Memory B cell (primary cell): ENCODE data around the gene GNG12.

Source experiments
- ATAC-seq: fragments of 150-1000 bp; cut with Tn5 transposase; 2 replicates; pipeline ENCODE4 v1.10.0; 2021; ENCODE audit warnings: low read depth, mild to moderate bottlenecking, moderate library complexity
- DNase-seq, 2 donors: peaks; one replicate each; pipeline ENCODE4 v3.0.0; 2022; ENCODE audit warnings: low spot score in 2 of 2
- H3K27ac Mint-ChIP-seq: one replicate; pipeline ENCODE4 v1.8.0; 2022; ENCODE audit warnings: mild to moderate bottlenecking, moderate library complexity, mixed read lengths
- H3K27me3 Mint-ChIP-seq: one replicate; pipeline ENCODE4 v1.8.0; 2022; ENCODE audit warnings: mixed read lengths
- H3K36me3 Mint-ChIP-seq: one replicate; pipeline ENCODE4 v1.8.0; 2022; ENCODE audit warnings: mild to moderate bottlenecking, mixed read lengths
- H3K4me1 Mint-ChIP-seq: one replicate; pipeline ENCODE4 v1.8.0; 2022; ENCODE audit warnings: mixed read lengths
- H3K4me3 Mint-ChIP-seq: one replicate; pipeline ENCODE4 v1.8.0; 2022; ENCODE audit warnings: mild to moderate bottlenecking, moderate library complexity, mixed read lengths
- H3K9me3 Mint-ChIP-seq: one replicate; pipeline ENCODE4 v1.8.0; 2022; ENCODE audit warnings: mixed read lengths

Gene GNG12

DNA sequence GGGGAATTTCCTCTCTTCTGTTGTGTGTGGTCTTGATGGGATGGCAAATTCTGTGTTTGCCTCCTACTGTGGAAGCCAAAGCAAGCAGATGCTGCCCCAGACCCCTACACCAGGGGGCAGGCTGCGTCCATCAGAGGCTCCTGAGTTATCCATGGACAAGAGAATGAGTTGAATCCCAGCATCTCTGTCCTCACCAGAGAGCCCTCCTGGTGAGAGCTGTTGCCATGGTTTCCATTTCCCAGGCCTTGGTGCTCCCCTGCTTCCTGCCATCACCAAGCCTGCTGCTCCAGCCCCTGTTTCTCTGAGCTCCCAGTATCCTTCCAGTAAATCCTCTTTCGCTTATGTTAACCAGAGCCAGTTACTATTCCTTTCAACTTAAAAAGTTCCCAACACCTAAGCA, 20.4 kb upstream of the GNG12 start:
- Mint-ChIP-seq H3K9me3 (no peaks in the 10 kb centered on the region), H3K4me3 (no peak overlapping the region), H3K27ac (no peak overlapping the region), H3K4me1 (no peaks in the 10 kb centered on the region), H3K36me3 (no peaks in the 10 kb centered on the region), H3K27me3 (peaks cover 12% of the 10 kb centered on the region)
- no peak for DNase-seq
- ATAC-seq: no peak

DNA sequence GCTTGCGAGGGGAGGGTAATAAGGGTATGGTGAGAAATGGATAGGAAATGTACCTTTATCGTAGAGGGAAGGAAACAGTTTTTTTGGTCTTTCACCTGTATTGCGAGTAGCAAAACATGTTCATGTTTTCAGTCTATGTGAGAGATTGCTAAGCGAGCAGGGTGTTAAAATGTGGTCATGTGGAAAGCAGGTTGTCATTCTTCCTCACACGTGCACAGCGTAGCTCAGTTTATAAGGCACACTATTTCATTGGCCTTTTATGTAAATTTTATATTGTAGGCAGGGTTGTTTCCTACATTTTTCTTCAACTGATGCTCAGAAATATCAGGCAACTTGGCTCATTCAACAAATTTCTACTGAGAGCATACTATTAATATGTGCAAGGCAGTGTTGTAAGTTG, 18.5 kb upstream of the GNG12 start:
- Mint-ChIP-seq H3K27me3 (peaks cover 11% of the 10 kb centered on the region), H3K27ac (no peak overlapping the region), H3K36me3 (no peaks in the 10 kb centered on the region), H3K9me3 (no peaks in the 10 kb centered on the region), H3K4me3 (no peak overlapping the region), H3K4me1 (no peaks in the 10 kb centered on the region)
- ATAC-seq: no peak
- DNase-seq: no peak

DNA sequence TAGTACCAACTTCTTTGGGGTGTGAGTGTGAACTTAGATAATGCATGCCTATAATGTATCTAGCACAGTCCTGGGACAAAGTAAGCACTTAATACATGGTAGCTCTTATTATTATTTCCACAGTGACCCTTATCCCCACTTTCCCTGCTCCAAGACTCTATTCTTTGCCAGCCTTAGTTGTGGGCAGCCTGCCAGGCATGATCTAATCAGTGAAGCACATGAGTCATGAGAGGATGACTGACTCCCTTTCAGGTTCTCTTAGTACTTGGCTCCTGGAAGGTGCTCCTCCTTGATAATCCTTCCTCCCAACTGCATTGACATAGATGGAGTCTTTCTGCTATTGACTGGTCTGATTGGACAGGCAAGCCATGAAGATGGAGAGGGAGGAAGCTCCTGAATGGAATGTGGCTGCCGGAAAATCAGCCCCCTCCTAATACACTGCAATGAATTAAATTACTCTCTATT, 17.4 kb upstream of the GNG12 start:
- Mint-ChIP-seq H3K4me3 (no peak overlapping the region), H3K36me3 (no peaks in the 10 kb centered on the region), H3K27me3 (peaks cover 11% of the 10 kb centered on the region), H3K9me3 (no peaks in the 10 kb centered on the region), H3K27ac (no peak overlapping the region), H3K4me1 (no peaks in the 10 kb centered on the region)
- ATAC-seq (no peak), DNase-seq (no peak)

DNA sequence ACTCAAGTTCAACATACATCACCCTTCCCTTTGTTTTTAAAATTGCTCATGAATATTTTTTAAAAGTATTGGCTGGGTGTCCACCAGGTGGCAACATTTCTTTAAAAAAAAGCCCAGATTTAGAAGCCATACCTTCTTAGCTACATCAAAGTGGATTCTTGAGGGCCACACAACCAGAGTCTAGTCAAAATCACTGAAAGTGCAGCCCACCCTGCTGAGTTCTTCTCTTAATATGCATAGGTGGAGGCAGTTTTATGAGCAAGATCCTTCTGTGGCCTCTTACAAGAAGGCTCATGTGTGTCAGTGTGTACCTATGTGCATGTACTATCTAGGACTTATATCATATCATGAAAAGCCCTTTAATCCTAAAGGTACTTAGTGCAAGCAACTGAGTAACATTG, 16.9 kb upstream of the GNG12 start:
- peaks cover 8% of the 10 kb centered on the region for H3K27me3 Mint-ChIP-seq
- ATAC-seq (no peak), DNase-seq (no peak)
- no peaks in the 10 kb centered on the region for H3K4me1 Mint-ChIP-seq
- H3K9me3 Mint-ChIP-seq: no peaks in the 10 kb centered on the region
- H3K36me3 Mint-ChIP-seq: no peaks in the 10 kb centered on the region
- H3K27ac Mint-ChIP-seq: no peak overlapping the region
- no peak overlapping the region for H3K4me3 Mint-ChIP-seq

DNA sequence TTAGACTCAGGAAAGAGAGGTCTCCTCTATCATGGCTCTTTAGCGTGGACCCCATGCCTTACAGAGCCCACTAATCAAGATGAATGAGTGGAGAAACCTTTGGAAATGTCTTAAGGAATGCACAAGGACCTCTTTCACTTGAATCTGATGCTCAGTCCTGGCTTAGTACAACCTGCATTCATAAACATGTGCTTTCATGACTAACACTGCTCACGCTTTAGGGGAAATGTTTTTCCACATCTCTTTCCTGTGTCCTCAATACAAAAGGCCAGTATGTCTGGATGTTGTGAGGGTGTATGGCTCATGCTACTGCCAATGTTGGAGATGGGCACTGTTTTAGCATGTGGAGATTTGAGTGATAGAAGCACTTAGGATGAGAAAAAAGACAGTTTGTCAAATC, 14.2 kb upstream of the GNG12 start:
- DNase-seq (no peak), ATAC-seq (no peak)
- Mint-ChIP-seq H3K4me3 (no peak overlapping the region), H3K27ac (no peak overlapping the region), H3K4me1 (no peaks in the 10 kb centered on the region), H3K27me3 (peaks cover 8% of the 10 kb centered on the region), H3K36me3 (no peaks in the 10 kb centered on the region), H3K9me3 (no peaks in the 10 kb centered on the region)

DNA sequence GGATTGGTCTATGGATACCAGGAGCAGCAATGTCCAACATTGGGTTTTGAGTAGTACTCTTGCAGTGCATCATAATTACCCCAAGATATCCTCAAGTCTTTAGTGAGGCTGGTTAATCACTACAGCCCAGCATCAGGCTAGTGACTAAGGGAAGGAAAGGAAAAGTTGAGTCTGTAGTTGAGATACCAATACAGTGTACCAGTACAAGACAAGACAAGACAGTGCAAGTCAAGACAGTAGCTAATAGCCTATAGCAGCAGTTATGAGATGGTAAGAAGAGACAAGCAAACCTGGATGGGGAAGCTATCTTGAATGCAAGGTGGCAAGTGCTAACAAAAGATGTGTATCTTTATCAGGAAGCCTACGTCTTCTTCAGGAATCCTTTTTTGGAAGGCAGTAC, 13.3 kb upstream of the GNG12 start:
- Mint-ChIP-seq H3K4me3 (no peak overlapping the region), H3K27me3 (peaks cover 9% of the 10 kb centered on the region), H3K4me1 (no peaks in the 10 kb centered on the region), H3K36me3 (no peaks in the 10 kb centered on the region), H3K27ac (no peak overlapping the region), H3K9me3 (no peaks in the 10 kb centered on the region)
- DNase-seq (no peak), ATAC-seq (no peak)

DNA sequence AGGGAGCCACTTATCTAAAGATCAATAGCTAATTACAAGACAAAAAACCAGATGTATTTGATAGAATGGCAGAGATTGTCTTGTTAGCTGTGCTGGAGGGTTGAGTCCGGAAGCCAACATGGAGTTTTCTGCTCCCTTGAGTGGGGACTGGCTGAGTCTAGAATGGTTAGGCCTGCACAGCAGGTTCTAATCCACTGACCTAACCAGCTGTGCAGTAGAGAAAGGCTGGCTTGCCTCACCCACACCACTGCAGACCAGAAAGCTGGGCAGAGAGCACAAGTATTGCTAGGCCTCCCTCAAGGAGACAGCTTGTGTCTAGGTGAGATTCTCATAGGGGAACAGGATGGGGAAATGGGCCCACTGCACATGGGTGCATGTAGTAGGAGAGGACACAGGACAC, 11.7 kb upstream of the GNG12 start:
- DNase-seq: no peak
- peaks cover 11% of the 10 kb centered on the region for H3K27me3 Mint-ChIP-seq
- H3K9me3 Mint-ChIP-seq: no peaks in the 10 kb centered on the region
- H3K4me3 Mint-ChIP-seq: no peak overlapping the region
- H3K4me1 Mint-ChIP-seq: no peaks in the 10 kb centered on the region
- no peaks in the 10 kb centered on the region for H3K36me3 Mint-ChIP-seq
- no peak for ATAC-seq
- H3K27ac Mint-ChIP-seq: no peak overlapping the region

DNA sequence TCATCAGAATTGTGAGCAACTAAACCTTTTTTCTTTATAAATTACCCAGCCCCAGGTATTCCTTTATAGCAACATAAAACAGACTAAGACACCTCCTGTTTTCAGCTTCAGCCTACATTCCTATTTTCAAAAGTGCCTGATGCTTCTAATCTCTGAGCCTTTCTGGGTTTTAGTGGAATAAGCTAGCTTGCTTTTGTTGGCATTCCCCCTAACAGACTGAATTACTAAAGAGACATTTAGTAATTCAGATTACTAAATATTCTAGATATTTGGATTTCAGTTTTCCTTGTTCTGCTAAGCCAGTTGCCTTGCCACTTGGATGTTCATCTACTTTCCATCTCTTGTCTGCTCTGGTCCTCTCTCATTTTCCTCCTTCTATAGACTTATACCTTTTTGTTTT, 10.5 kb upstream of the GNG12 start:
- Mint-ChIP-seq H3K27me3 (peaks cover 7% of the 10 kb centered on the region), H3K4me1 (no peaks in the 10 kb centered on the region), H3K9me3 (no peaks in the 10 kb centered on the region), H3K36me3 (no peaks in the 10 kb centered on the region), H3K27ac (no peak overlapping the region), H3K4me3 (no peak overlapping the region)
- ATAC-seq: no peak
- DNase-seq: no peak

DNA sequence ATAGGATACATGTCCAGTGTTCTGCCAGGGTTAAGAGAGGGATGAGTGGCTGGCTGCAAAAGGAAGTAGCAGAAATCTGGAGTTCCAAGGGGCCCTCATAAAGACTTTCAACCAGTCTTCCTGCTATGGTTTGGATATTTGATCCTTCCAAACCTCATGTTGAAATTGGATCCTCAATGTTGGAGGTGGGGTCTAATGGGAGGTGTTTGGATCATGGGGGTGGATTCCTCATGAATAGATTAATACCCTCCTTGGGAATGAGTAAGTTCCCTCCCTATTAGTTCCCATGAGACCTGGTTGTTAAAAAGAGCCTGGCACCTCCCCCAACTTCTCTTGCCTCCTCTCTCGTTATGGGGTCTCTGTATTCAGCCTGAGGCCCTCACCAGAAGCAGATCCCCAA, 10.1 kb upstream of the GNG12 start:
- DNase-seq (no peak), ATAC-seq (no peak)
- Mint-ChIP-seq H3K9me3 (no peaks in the 10 kb centered on the region), H3K4me1 (no peaks in the 10 kb centered on the region), H3K27ac (no peak overlapping the region), H3K36me3 (no peaks in the 10 kb centered on the region), H3K27me3 (peaks cover 7% of the 10 kb centered on the region), H3K4me3 (no peak overlapping the region)

DNA sequence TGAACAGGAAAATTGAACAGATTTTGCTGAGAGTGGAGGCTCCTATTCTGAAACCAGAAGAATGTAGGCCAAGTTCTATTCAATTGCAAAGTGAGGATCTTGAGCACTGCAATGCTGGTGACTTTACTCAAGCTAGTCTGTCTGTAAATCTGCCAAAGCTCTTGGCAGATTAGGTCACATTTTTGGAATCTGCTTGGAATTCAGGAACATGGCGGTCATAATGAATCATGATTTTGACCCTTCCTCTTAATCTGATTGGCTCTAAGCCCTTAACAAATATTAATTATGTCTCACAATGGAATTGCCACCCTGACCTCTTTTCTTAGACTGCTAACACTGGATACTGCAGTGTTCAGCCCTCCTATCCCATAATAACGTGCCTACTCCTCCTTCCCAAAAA, 7.2 kb upstream of the GNG12 start:
- no peaks in the 10 kb centered on the region for H3K9me3 Mint-ChIP-seq
- ATAC-seq (no peak), DNase-seq (no peak)
- H3K36me3 Mint-ChIP-seq: no peaks in the 10 kb centered on the region
- no peaks in the 10 kb centered on the region for H3K4me1 Mint-ChIP-seq
- H3K4me3 Mint-ChIP-seq: no peak overlapping the region
- peaks cover 6% of the 10 kb centered on the region for H3K27me3 Mint-ChIP-seq
- H3K27ac Mint-ChIP-seq: no peak overlapping the region

DNA sequence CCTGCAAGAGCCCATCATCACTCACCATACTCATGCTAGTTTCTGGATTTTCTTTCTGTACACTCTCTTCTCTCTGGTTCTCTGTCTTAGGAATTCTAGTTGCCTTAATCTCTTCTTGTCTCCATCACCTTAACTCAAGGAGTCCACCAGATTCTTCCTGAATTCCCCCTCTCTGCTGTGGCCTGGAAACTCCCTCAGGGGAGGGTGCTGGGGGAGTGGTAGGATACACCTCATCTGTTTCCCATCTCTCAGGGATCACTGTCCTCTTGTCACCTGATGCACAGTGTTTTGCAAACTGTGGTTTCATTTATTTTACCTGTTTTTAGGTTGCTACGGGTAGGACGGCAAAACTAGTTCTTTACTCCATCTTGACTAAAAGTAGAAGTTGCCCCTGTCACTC, 6.6 kb upstream of the GNG12 start:
- peaks cover 9% of the 10 kb centered on the region for H3K27me3 Mint-ChIP-seq
- H3K36me3 Mint-ChIP-seq: no peaks in the 10 kb centered on the region
- no peak for ATAC-seq
- H3K4me3 Mint-ChIP-seq: no peak overlapping the region
- DNase-seq: no peak
- no peaks in the 10 kb centered on the region for H3K9me3 Mint-ChIP-seq
- no peak overlapping the region for H3K27ac Mint-ChIP-seq
- H3K4me1 Mint-ChIP-seq: no peaks in the 10 kb centered on the region

DNA sequence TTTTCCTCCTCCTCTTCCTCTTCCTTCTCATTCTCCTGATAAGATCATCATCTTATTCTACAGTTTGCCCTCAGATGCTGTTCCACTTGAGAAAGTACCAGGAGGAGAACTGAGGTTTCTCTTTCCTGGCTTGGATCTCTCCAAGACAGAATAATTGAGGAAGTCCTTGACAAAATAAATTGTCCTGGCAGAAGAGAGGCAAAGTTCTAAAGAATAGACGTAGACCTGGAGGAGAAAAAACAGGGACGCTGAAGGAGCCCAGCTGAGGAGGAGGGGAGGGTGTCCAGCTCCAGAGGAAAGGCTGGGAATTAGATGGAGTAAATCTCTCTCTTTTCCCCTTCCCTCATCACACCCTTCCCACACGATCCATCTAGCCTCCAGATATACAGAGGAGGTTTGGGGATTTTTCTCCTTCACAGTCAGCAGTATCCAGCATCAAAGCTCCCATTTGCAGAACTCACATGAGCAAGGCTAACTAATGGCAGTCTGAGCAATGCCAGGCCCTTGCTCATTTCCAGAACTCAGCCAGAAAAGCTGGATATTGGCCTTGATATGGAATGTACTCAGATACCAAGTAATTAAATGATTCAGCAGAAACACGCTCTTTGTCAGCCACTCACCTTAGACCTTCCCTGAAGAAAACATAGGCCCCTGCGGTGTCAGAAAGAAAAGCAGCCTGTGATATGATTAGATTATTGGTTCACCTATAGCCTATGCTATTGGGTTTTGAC, 5.1 kb upstream of the GNG12 start:
- Mint-ChIP-seq H3K9me3 (no peaks in the 10 kb centered on the region), H3K27ac (no peak overlapping the region), H3K4me3 (no peak overlapping the region), H3K4me1 (no peaks in the 10 kb centered on the region), H3K27me3 (peaks cover 17% of the 10 kb centered on the region), H3K36me3 (no peaks in the 10 kb centered on the region)
- DNase-seq: no peak
- ATAC-seq: no peak

DNA sequence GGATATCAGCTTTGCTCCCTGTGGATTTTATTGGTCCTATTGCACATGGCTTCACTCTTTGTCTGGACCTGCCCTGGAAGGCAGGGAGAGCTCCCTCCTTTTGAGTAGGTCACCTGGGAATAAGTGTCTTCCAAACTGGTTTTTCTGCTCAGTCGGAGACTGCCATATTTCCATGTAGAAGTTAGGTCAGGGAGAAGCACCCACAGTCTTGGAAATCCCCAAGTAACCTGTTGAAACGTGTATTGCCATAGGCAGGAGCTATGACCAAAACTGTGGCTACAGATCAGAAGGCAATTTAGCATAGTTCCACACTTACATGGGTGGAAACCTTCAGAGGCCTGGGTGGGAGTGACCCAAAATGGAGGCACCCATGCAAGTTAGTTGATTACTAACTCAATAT, 3.5 kb upstream of the GNG12 start:
- no peak for ATAC-seq
- Mint-ChIP-seq H3K4me1 (peaks cover 7% of the 10 kb centered on the region), H3K4me3 (no peak overlapping the region), H3K27ac (no peak overlapping the region), H3K9me3 (no peaks in the 10 kb centered on the region), H3K27me3 (peaks cover 19% of the 10 kb centered on the region), H3K36me3 (no peaks in the 10 kb centered on the region)
- no peak for DNase-seq

DNA sequence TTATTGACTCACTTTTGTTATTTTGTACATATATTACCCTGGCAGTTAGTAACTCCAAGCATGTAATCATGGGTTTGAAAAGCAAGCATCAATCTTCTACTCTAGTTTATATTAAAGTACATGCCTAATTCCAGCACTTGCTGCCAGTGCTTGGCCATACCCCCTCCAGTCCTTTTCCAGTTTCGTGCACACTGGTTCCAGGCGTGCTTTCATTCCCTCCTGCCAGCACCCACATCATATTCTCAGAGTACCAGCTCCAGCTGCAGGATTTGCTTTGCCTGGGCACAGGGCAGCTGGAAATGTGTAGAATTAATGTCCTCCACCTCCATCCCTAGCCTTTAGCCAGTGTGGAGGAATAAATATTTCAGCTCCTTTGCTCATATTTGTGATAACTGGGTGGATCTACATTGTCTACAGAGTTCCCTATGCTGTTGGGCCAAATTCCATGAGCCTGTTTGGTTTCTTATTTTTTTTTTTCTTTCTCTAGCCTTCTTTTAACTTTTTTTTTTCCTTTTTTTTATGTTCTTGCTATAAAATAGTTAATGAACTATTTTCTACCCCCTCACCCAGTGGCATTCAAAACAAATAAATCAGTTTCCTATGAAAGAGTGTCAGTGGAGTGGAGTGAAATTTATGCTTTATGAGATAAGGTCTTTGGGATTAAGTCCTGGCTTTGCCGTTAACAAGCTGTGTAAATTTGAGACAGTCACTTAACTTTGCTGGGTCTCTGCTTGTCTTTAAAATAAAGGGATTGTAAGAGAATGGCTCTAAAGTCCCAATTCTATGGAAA, 2.6 kb upstream of the GNG12 start:
- no peak overlapping the region for H3K4me3 Mint-ChIP-seq
- DNase-seq (no peak), ATAC-seq (no peak)
- H3K27ac Mint-ChIP-seq: no peak overlapping the region
- H3K4me1 Mint-ChIP-seq: peaks cover 8% of the 10 kb centered on the region
- peaks cover 19% of the 10 kb centered on the region for H3K27me3 Mint-ChIP-seq
- H3K36me3 Mint-ChIP-seq: no peaks in the 10 kb centered on the region
- no peaks in the 10 kb centered on the region for H3K9me3 Mint-ChIP-seq
